Astrocyte (in vitro differentiated cells and primary cell): ENCODE data around the gene SLC8A2. TPM values are rescaled to one million over a fixed set of nuclear protein-coding genes. Genes with fewer than 3 reads are reported as not detected.

Experiments
- DNase-seq: peaks from one replicate; pipeline ENCODE4 v3.0.0-alpha.2; 2010; ENCODE audit warnings: low read depth
- FAIRE-seq: peaks from 2 replicates; lab custom pipeline; 2011; peaks lifted over from hg19 to GRCh38; lab: Jason Lieb, UNC
- H2AFZ ChIP-seq: 2 replicates; pipeline ENCODE4 v1.6.0; 2012; ENCODE audit warnings: low read depth, low read length, inconsistent platforms
- H3K27ac ChIP-seq: 2 replicates; pipeline ENCODE4 v1.5.1; 2011; ENCODE audit warnings: low read depth, low read length, inconsistent platforms
- H3K27me3 ChIP-seq: 2 replicates; pipeline ENCODE4 v1.6.0; 2011; ENCODE audit warnings: low read length, inconsistent platforms; ENCODE audit not compliant: insufficient read depth
- H3K36me3 ChIP-seq: 2 replicates; pipeline ENCODE4 v1.5.1; 2011; ENCODE audit warnings: low read length, inconsistent platforms; ENCODE audit not compliant: insufficient read depth
- H3K4me1 ChIP-seq: 2 replicates; pipeline ENCODE4 v1.5.1; 2011; ENCODE audit warnings: low read length, inconsistent platforms; ENCODE audit not compliant: insufficient read depth
- H3K4me2 ChIP-seq: 2 replicates; pipeline ENCODE4 v1.6.0; 2012; ENCODE audit warnings: low read length, inconsistent platforms
- H3K4me3 ChIP-seq: 2 replicates; pipeline ENCODE4 v1.5.1; 2011; ENCODE audit warnings: low read depth, mild to moderate bottlenecking, low read length, inconsistent platforms; ENCODE audit not compliant: insufficient read depth
- H3K79me2 ChIP-seq: 2 replicates; pipeline ENCODE4 v1.6.0; 2012; ENCODE audit warnings: mild to moderate bottlenecking, low read length, inconsistent platforms; ENCODE audit not compliant: insufficient read depth
- H3K9ac ChIP-seq: 2 replicates; pipeline ENCODE4 v1.6.0; 2012; ENCODE audit warnings: mild to moderate bottlenecking, low read length, inconsistent platforms
- H3K9me3 ChIP-seq: 2 replicates; pipeline ENCODE4 v1.5.1; 2012; ENCODE audit warnings: low read depth, mild to moderate bottlenecking, low read length, inconsistent platforms; ENCODE audit not compliant: insufficient read depth
- H4K20me1 ChIP-seq: 2 replicates; pipeline ENCODE4 v1.6.0; 2012; ENCODE audit warnings: low read length, inconsistent platforms; ENCODE audit not compliant: insufficient read depth
- H3K27ac Mint-ChIP-seq: one replicate; pipeline ENCODE4 v1.8.0; 2021; ENCODE audit warnings: mild to moderate bottlenecking, mixed read lengths; ENCODE audit not compliant: unreplicated experiment
- H3K27me3 Mint-ChIP-seq: one replicate; pipeline ENCODE4 v1.8.0; 2021; ENCODE audit warnings: low read depth, mixed read lengths; ENCODE audit not compliant: unreplicated experiment
- H3K36me3 Mint-ChIP-seq: one replicate; pipeline ENCODE4 v1.8.0; 2021; ENCODE audit warnings: low read depth, mixed read lengths; ENCODE audit not compliant: unreplicated experiment
- H3K4me1 Mint-ChIP-seq: one replicate; pipeline ENCODE4 v1.8.0; 2021; ENCODE audit warnings: low read depth, mixed read lengths; ENCODE audit not compliant: unreplicated experiment
- H3K4me3 Mint-ChIP-seq: one replicate; pipeline ENCODE4 v1.8.0; 2021; ENCODE audit warnings: mild to moderate bottlenecking, moderate library complexity, mixed read lengths; ENCODE audit not compliant: unreplicated experiment
- H3K9me3 Mint-ChIP-seq: one replicate; pipeline ENCODE4 v1.8.0; 2021; ENCODE audit warnings: mild to moderate bottlenecking, mixed read lengths; ENCODE audit not compliant: unreplicated experiment
- EZH2 ChIP-seq: IDR thresholded peaks from 2 replicates; pipeline ENCODE4 v1.6.1; 2012; ENCODE audit warnings: mild to moderate bottlenecking, low read length, inconsistent platforms; ENCODE audit not compliant: insufficient read depth
- total RNA-seq: library from RNA; stranded (reverse); gene quantifications from 2 replicates; pipeline ENCODE4 v1.2.1, GENCODE V29; 2021
- TF ChIP-seq, protein P1 (sequence below): IDR thresholded peaks from 2 replicates; pipeline ENCODE4 v1.5.1; 2011; ENCODE audit warnings: low read depth, mild to moderate bottlenecking, inconsistent platforms, low read length, moderate library complexity; ENCODE audit not compliant: insufficient read depth

The SLC8A2 gene
- total RNA-seq, 1 donor from 2014 or later: 3.3 TPM

DNA sequence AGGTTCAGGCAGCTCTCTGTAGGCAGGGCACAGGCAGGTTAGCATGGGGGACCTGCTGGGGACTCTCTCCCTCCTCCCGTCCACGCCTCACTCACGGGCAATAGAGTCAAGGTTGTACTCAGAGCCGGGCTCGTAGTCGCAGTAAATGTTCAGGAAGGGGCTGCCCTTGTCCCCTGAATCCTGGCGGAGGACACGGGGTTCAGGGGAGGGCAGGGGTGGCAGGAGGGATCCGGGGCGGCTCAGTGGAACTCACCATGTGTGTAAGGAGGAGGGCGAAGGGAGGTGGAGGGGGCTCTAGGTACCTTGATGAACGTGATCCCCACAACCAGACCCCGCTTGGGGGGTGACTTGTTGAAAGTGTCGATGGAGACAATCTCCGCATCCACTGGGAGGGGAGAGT, 11.5 kb upstream of the SLC8A2 start:
- no peaks in the 10 kb centered on the region for H3K9me3 ChIP-seq
- no peaks in the 10 kb centered on the region for H3K36me3 ChIP-seq
- Mint-ChIP-seq H3K9me3 (peaks cover 3% of the 10 kb centered on the region), H3K4me3 (peak overlapping the region; percentile 92), H3K27me3 (peaks cover 16% of the 10 kb centered on the region), H3K36me3 (peaks cover 6% of the 10 kb centered on the region), H3K27ac (no peak overlapping the region), H3K4me1 (no peaks in the 10 kb centered on the region)
- no peaks in the 10 kb centered on the region for H3K27me3 ChIP-seq
- H4K20me1 ChIP-seq: no peaks in the 10 kb centered on the region
- H3K27ac ChIP-seq: no peak overlapping the region
- no peak for FAIRE-seq
- peak overlapping the region; percentile 87 for H2AFZ ChIP-seq
- no peak for DNase-seq
- TF ChIP-seq EZH2: no peak
- TF ChIP-seq, protein P1, sequence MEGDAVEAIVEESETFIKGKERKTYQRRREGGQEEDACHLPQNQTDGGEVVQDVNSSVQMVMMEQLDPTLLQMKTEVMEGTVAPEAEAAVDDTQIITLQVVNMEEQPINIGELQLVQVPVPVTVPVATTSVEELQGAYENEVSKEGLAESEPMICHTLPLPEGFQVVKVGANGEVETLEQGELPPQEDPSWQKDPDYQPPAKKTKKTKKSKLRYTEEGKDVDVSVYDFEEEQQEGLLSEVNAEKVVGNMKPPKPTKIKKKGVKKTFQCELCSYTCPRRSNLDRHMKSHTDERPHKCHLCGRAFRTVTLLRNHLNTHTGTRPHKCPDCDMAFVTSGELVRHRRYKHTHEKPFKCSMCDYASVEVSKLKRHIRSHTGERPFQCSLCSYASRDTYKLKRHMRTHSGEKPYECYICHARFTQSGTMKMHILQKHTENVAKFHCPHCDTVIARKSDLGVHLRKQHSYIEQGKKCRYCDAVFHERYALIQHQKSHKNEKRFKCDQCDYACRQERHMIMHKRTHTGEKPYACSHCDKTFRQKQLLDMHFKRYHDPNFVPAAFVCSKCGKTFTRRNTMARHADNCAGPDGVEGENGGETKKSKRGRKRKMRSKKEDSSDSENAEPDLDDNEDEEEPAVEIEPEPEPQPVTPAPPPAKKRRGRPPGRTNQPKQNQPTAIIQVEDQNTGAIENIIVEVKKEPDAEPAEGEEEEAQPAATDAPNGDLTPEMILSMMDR: no peak
- peak overlapping the region; percentile 78 for H3K4me3 ChIP-seq
- no peaks in the 10 kb centered on the region for H3K79me2 ChIP-seq
- peak overlapping the region; percentile 90 for H3K4me2 ChIP-seq
- peak overlapping the region; percentile 89 for H3K9ac ChIP-seq
- H3K4me1 ChIP-seq: no peaks in the 10 kb centered on the region

DNA sequence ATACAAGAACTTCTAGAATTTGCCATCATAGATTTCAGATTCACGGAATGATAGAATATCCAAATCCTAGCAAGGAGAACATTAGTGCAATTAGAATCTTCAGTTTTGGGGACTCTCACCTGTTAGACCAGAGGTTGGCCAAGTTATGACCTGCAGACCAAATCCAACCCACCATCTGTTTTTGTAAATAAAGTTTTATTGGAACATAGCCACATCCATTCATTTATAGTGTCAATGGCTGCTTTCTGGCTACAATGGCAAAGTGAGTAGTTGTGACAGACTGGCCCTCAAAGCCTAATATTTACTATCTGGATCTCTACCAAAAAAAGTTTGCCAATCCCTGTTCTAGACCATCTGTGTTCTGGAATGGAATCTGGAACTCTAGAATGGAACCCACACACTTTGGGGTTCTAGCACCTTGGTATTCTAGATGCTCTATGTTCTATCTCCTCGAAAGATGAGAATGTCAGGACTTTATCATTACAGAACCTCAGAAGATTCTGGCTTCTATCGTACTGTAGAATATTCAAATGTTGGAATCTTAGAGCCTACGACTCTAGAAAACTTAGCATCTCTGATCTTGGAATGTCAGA, 9.9 kb upstream of the SLC8A2 start:
- no peak for DNase-seq
- Mint-ChIP-seq H3K4me1 (no peaks in the 10 kb centered on the region), H3K36me3 (peaks cover 8% of the 10 kb centered on the region), H3K27ac (no peak overlapping the region), H3K27me3 (peaks cover 16% of the 10 kb centered on the region), H3K9me3 (peaks cover 3% of the 10 kb centered on the region), H3K4me3 (no peak overlapping the region)
- Histone ChIP-seq H3K9me3 (no peaks in the 10 kb centered on the region), H3K9ac (no peak overlapping the region), H2AFZ (no peak overlapping the region), H3K79me2 (no peaks in the 10 kb centered on the region), H4K20me1 (no peaks in the 10 kb centered on the region), H3K27ac (no peak overlapping the region), H3K27me3 (no peaks in the 10 kb centered on the region), H3K4me1 (no peaks in the 10 kb centered on the region), H3K4me3 (no peak overlapping the region), H3K36me3 (no peaks in the 10 kb centered on the region), H3K4me2 (no peak overlapping the region)
- no peak for FAIRE-seq
- TF ChIP-seq EZH2: no peak
- TF ChIP-seq, protein P1: no peak

DNA sequence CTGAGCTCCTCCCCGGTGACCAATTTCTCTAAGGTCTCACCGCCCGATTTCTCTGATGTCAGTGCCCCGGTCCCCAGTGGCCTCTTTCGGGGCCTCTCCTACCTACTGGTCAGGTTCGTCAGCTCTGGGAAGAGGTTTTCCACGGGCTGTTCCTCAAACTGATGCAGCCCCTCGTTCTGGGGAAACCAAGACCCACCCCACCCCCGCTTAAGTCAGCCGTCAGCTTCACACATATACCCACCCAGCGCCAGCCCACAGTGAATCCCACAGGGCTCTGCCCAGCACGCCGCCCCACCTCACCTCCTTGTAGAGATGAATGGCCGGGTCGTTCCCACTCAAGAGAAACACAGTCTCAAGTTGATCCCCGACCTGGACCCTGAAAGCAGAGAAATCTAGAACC, 9.0 kb upstream of the SLC8A2 start:
- H3K27ac Mint-ChIP-seq: no peak overlapping the region
- DNase-seq: no peak
- no peak overlapping the region for H2AFZ ChIP-seq
- no peaks in the 10 kb centered on the region for H4K20me1 ChIP-seq
- no peak overlapping the region for H3K4me2 ChIP-seq
- no peaks in the 10 kb centered on the region for H3K36me3 ChIP-seq
- H3K9me3 Mint-ChIP-seq: peaks cover 3% of the 10 kb centered on the region
- no peak overlapping the region for H3K4me3 ChIP-seq
- no peaks in the 10 kb centered on the region for H3K4me1 Mint-ChIP-seq
- H3K79me2 ChIP-seq: no peaks in the 10 kb centered on the region
- no peak overlapping the region for H3K9ac ChIP-seq
- TF ChIP-seq, protein P1: no peak
- no peak for TF ChIP-seq EZH2
- peaks cover 16% of the 10 kb centered on the region for H3K27me3 Mint-ChIP-seq
- H3K9me3 ChIP-seq: no peaks in the 10 kb centered on the region
- peak overlapping the region; percentile 4 for H3K4me3 Mint-ChIP-seq
- no peaks in the 10 kb centered on the region for H3K27me3 ChIP-seq
- H3K4me1 ChIP-seq: no peaks in the 10 kb centered on the region
- no peak overlapping the region for H3K27ac ChIP-seq
- FAIRE-seq: no peak
- peaks cover 8% of the 10 kb centered on the region for H3K36me3 Mint-ChIP-seq
